ENCODE data around the gene TSPAN3. TPM values are rescaled to one million over a fixed set of nuclear protein-coding genes. Genes with fewer than 3 reads are reported as not detected.

The TSPAN3 gene
- total RNA-seq, 6 donors from 2014 or later: 97.4 to 742 (median 396) TPM

GRCh38 chr15:77052556-77052955 is 18.4 kb downstream of the TSPAN3 start:
- Histone ChIP-seq H3K27ac (no peak overlapping the region), H3K9me3 (no peaks in the 10 kb centered on the region), H3K4me1 (peaks cover 6 to 13% (median 12%) of the 10 kb centered on the region in 4 donors), H3K4me3 (no peak overlapping the region), H3K36me3 (peaks cover 7 to 33% (median 18%) of the 10 kb centered on the region in 4 donors), H3K27me3 (no peaks in the 10 kb centered on the region)
- 57 to 76% methylated on average over 2 of the region's 2 CpGs for WGBS, 2 donors
- no peak for DNase-seq
- no peak for ATAC-seq (ENCODE audit: low FRiP score in 2 of 2)
- TF ChIP-seq CTCF (IDR thresholded peaks at IDR 0.05) (no peak), POLR2AphosphoS5 (IDR thresholded peaks at IDR 0.05) (no peak), EP300 (IDR thresholded peaks at IDR 0.05) (no peak), POLR2A (IDR thresholded peaks at IDR 0.05) (no peak)

GRCh38 chr15:77048135-77048876 is 22.6 kb downstream of the TSPAN3 start:
- peaks cover 13 to 71% (median 38%) of the 10 kb centered on the region in 4 donors for H3K36me3 ChIP-seq
- ATAC-seq (ENCODE audit: low FRiP score in 2 of 2) (no peak), DNase-seq (no peak)
- peaks cover 0 to 6% (median 5%) of the 10 kb centered on the region in 4 donors for H3K4me1 ChIP-seq
- WGBS, 2 donors: 88 to 89% methylated on average over 1 of the region's 1 CpG
- H3K27ac ChIP-seq: no peak overlapping the region
- TF ChIP-seq POLR2A (IDR thresholded peaks at IDR 0.05): no peak
- TF ChIP-seq POLR2AphosphoS5 (IDR thresholded peaks at IDR 0.05): no peak
- TF ChIP-seq CTCF (IDR thresholded peaks at IDR 0.05): no peak
- no peak for TF ChIP-seq EP300 (IDR thresholded peaks at IDR 0.05)
- H3K4me3 ChIP-seq: no peak overlapping the region
- H3K27me3 ChIP-seq: no peaks in the 10 kb centered on the region
- H3K9me3 ChIP-seq: no peaks in the 10 kb centered on the region

- no peak for DNase-seq
Measured at GRCh38 chr15:77046704-77047412, 24.1 kb downstream of the TSPAN3 start.

GRCh38 chr15:77045985-77046384 is 24.9 kb downstream of the TSPAN3 start:
- ATAC-seq (ENCODE audit: low FRiP score in 2 of 2): no peak
- H3K9me3 ChIP-seq: no peaks in the 10 kb centered on the region
- H3K27me3 ChIP-seq: no peaks in the 10 kb centered on the region
- DNase-seq: no peak
- H3K27ac ChIP-seq: no peak overlapping the region
- TF ChIP-seq EP300 (IDR thresholded peaks at IDR 0.05) (no peak), POLR2AphosphoS5 (IDR thresholded peaks at IDR 0.05) (no peak), CTCF (IDR thresholded peaks at IDR 0.05) (no peak), POLR2A (IDR thresholded peaks at IDR 0.05) (no peak)
- H3K36me3 ChIP-seq: peaks cover 6 to 63% (median 27%) of the 10 kb centered on the region in 4 donors
- WGBS, 2 donors: 95 to 100% methylated on average over 1 of the region's 1 CpG
- H3K4me3 ChIP-seq: no peak overlapping the region
- H3K4me1 ChIP-seq: peaks cover 0 to 6% (median 5%) of the 10 kb centered on the region in 4 donors

More at GRCh38 chr15:77046704-77047412, 24.1 kb downstream of the TSPAN3 start:
- no peak for ATAC-seq (ENCODE audit: low FRiP score in 2 of 2)
- no peak overlapping the region for H3K27ac ChIP-seq
- H3K4me3 ChIP-seq: no peak overlapping the region
- H3K27me3 ChIP-seq: no peaks in the 10 kb centered on the region
- no peaks in the 10 kb centered on the region for H3K9me3 ChIP-seq
- WGBS, 2 donors: 88 to 90% methylated on average over 7 of the region's 7 CpGs
- H3K4me1 ChIP-seq: peaks cover 0 to 6% (median 5%) of the 10 kb centered on the region in 4 donors
- no peak for TF ChIP-seq POLR2A (IDR thresholded peaks at IDR 0.05)
- TF ChIP-seq CTCF (IDR thresholded peaks at IDR 0.05): no peak
- TF ChIP-seq POLR2AphosphoS5 (IDR thresholded peaks at IDR 0.05): no peak
- TF ChIP-seq EP300 (IDR thresholded peaks at IDR 0.05): no peak
- H3K36me3 ChIP-seq: peaks cover 6 to 71% (median 33%) of the 10 kb centered on the region in 4 donors
